ENCODE data around the gene EHMT2.
"Not testable (repeated sequence)": the region's sequence is repeated elsewhere in the genome, so short reads cannot be mapped to it uniquely, and the experiment has no call there.

EHMT2 gene

GRCh38 chr6:31897612-31898382 lies at the start of gene EHMT2:
EHMT2 (minus strand) TSS chr6:31897698; CDS start chr6:31897677, 21 bp downstream.
- peak; percentile 70 to 78 for DNase-seq

- DNase-seq, result no peak
Measured at GRCh38 chr6:31947070-31947675, 49.7 kb upstream of the EHMT2 start.

- DNase-seq, result no peak
Measured at GRCh38 chr6:31946370-31946885, 48.9 kb upstream of the EHMT2 start.

- DNase-seq, result no peak
Measured at GRCh38 chr6:31945507-31946369, 48.2 kb upstream of the EHMT2 start, which contains the start of gene CFB. CFB (plus strand) TSS chr6:31946095; CDS start chr6:31946222, 127 bp downstream.

GRCh38 chr6:31945154-31945506 lies 47.6 kb upstream of the EHMT2 start:
- no peak for DNase-seq

- no peak for DNase-seq
Measured at GRCh38 chr6:31943742-31944141, 46.2 kb upstream of the EHMT2 start.

- DNase-seq, result no peak
Measured at GRCh38 chr6:31940256-31940664, 42.8 kb upstream of the EHMT2 start.

- no peak for DNase-seq
Measured at GRCh38 chr6:31935823-31936222, 38.3 kb upstream of the EHMT2 start.

- DNase-seq, result no peak
Measured at GRCh38 chr6:31935021-31935420, 37.5 kb upstream of the EHMT2 start.

- DNase-seq, result no peak
Measured at GRCh38 chr6:31933537-31933936, 36.0 kb upstream of the EHMT2 start.

GRCh38 chr6:31932137-31932536 lies 34.6 kb upstream of the EHMT2 start:
- DNase-seq, result not testable (repeated sequence)

- no peak for DNase-seq
Measured at GRCh38 chr6:31930962-31931361, 33.5 kb upstream of the EHMT2 start.

- DNase-seq, result no peak
Measured at GRCh38 chr6:31928672-31928939, 31.1 kb upstream of the EHMT2 start.

- DNase-seq, result no peak
Measured at GRCh38 chr6:31927863-31928671, 30.6 kb upstream of the EHMT2 start.

- DNase-seq, result peak in 1 of 2 experiments; percentile 56
Measured at GRCh38 chr6:31927242-31927862, 29.9 kb upstream of the EHMT2 start, which contains the start of gene C2. C2 (plus strand) TSS chr6:31927717; CDS start chr6:31927753, 36 bp downstream.

GRCh38 chr6:31922942-31923341 lies 25.4 kb upstream of the EHMT2 start:
- DNase-seq, result peak in 1 of 2 experiments; percentile 5

- no peak for DNase-seq
Measured at GRCh38 chr6:31920811-31921210, 23.3 kb upstream of the EHMT2 start.

- DNase-seq, result no peak
Measured at GRCh38 chr6:31919624-31920303, 22.3 kb upstream of the EHMT2 start.

- DNase-seq, result no peak
Measured at GRCh38 chr6:31918069-31918720, 20.7 kb upstream of the EHMT2 start.

- DNase-seq, result no peak
Measured at GRCh38 chr6:31915756-31916155, 18.3 kb upstream of the EHMT2 start.

- DNase-seq, result no peak
Measured at GRCh38 chr6:31915351-31915750, 17.9 kb upstream of the EHMT2 start.
